Measurements from ENCODE around the gene ZNF723. TPM values are rescaled to one million over a fixed set of nuclear protein-coding genes. Genes with fewer than 3 reads are reported as not detected.
"Not testable (repeated sequence)": the region's sequence is repeated elsewhere in the genome, so short reads cannot be mapped to it uniquely, and the experiment has no call there.

Gene ZNF723
- not detected in 2 replicates for total RNA-seq (ENCODE audit: low replicate concordance)

GRCh38 chr19:22832031-22832762, at the start of gene ZNF723:
Gene ZNF723 (plus strand): TSS chr19:22832291. CDS start chr19:22832380, 89 bp downstream.
- no peak for TF ChIP-seq CTCF (IDR thresholded peaks at IDR 0.05; ENCODE audit: insufficient read depth, low read length)
- no peak for DNase-seq (ENCODE audit: low read depth)
- H3K4me3 ChIP-seq (ENCODE audit: low read depth, low read length): no peak within 1 kb of the TSS

GRCh38 chr19:22783651-22784410, 48.3 kb upstream of the ZNF723 start, which contains the start of gene ZNF99:
Gene ZNF99 (minus strand): TSS chr19:22784151. CDS start chr19:22784016, 135 bp downstream.
- no peak for DNase-seq (ENCODE audit: low read depth)
- H3K4me3 ChIP-seq (ENCODE audit: low read depth, low read length): no peak within 1 kb of the TSS
- no peak for TF ChIP-seq CTCF (IDR thresholded peaks at IDR 0.05; ENCODE audit: insufficient read depth, low read length)

GRCh38 chr19:22792863-22793262, 39.2 kb upstream of the ZNF723 start:
- DNase-seq (ENCODE audit: low read depth); H3K4me3 ChIP-seq (ENCODE audit: low read depth, low read length): not testable (repeated sequence)

GRCh38 chr19:22797040-22797439, 35.1 kb upstream of the ZNF723 start:
- no peak for TF ChIP-seq CTCF (IDR thresholded peaks at IDR 0.05; ENCODE audit: insufficient read depth, low read length)
- no peak for DNase-seq (ENCODE audit: low read depth)

GRCh38 chr19:22806418-22806817, 25.7 kb upstream of the ZNF723 start:
- no peak for TF ChIP-seq CTCF (IDR thresholded peaks at IDR 0.05; ENCODE audit: insufficient read depth, low read length)
- no peak for DNase-seq (ENCODE audit: low read depth)
- no peak overlapping the region for H3K4me3 ChIP-seq (ENCODE audit: low read depth, low read length)

More at GRCh38 chr19:22797040-22797439, 35.1 kb upstream of the ZNF723 start:
- H3K4me3 ChIP-seq (ENCODE audit: low read depth, low read length): no peak overlapping the region

GRCh38 chr19:22807061-22807835, 24.8 kb upstream of the ZNF723 start:
- no peak for DNase-seq (ENCODE audit: low read depth)
- no peak overlapping the region for H3K4me3 ChIP-seq (ENCODE audit: low read depth, low read length)
- no peak for TF ChIP-seq CTCF (IDR thresholded peaks at IDR 0.05; ENCODE audit: insufficient read depth, low read length)

Measured in fibroblast of the aortic adventitia (primary cell).